C4-2B (cell line): ENCODE measurements around the gene KIF26B.

Experiments
- CTCF ChIP-seq: fragments of 450-650 bp; conservative IDR thresholded peaks from 2 replicates; pipeline ENCODE4 v1.5.1; 2017; ENCODE audit warnings: mild to moderate bottlenecking
- ZFX ChIP-seq: fragments of 450-650 bp; IDR thresholded peaks from 2 replicates; pipeline ENCODE4 v1.6.1; 2017

- TF ChIP-seq CTCF (no peak), ZFX (no peak)
Measured at GRCh38 chr1:245290836-245291235, 136.1 kb downstream of the KIF26B start.
